Cortex of kidney (tissue), 1 donor: Measurements from ENCODE around the gene MOBP.

Source experiments
- DNase-seq: peaks from one replicate; lab custom pipeline; 2025; lab: John Stamatoyannopoulos, UW

The MOBP gene

DNA sequence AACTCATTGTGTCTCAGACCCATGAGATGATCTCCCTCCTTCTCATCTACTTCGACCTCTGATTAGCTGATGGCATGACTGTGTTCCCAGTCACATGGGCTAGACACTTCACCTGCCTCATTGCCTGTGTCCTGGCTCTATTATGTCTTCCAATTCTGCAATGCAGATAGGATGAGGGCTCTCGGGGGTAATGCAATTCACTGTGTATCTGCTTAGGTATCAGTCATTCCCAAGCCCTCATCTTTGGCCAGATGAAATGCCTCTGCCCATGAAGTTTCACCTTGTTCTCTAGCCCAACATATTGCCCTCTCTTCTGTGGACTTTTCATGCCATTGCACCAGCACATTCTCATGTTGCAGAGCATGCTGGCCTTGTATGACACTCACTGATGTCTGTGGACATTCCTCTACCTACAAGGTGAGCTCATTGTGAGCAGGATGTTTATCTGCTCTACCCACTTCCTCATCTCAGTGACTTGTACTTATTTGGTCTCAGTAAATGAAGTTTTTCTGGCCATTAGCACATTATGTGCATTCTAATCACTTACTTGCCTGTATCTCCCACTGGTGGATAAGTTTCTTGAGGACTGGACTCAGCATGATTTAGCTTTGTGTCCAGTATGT lies 32.3 kb downstream of the MOBP start:
- no peak for DNase-seq

DNA sequence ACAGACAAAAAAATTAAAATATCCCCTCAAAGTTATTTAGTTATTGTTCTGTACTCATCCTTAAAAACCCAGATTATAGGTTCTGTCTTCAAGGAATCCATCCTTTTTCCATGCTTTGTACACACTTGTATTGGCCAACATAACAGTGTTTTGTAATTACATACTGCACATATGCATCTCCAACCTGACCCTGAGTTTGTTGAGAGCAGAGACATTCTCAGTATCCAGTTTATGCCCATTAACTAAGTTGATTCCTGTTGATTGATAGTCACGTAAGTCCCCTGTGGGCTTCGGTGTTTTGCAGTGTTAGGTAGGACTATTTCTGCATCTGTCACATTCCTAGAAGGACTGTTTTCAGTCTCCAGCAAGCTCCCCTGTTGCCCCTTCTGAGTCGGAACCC lies 33.6 kb downstream of the MOBP start:
- DNase-seq, result no peak

DNA sequence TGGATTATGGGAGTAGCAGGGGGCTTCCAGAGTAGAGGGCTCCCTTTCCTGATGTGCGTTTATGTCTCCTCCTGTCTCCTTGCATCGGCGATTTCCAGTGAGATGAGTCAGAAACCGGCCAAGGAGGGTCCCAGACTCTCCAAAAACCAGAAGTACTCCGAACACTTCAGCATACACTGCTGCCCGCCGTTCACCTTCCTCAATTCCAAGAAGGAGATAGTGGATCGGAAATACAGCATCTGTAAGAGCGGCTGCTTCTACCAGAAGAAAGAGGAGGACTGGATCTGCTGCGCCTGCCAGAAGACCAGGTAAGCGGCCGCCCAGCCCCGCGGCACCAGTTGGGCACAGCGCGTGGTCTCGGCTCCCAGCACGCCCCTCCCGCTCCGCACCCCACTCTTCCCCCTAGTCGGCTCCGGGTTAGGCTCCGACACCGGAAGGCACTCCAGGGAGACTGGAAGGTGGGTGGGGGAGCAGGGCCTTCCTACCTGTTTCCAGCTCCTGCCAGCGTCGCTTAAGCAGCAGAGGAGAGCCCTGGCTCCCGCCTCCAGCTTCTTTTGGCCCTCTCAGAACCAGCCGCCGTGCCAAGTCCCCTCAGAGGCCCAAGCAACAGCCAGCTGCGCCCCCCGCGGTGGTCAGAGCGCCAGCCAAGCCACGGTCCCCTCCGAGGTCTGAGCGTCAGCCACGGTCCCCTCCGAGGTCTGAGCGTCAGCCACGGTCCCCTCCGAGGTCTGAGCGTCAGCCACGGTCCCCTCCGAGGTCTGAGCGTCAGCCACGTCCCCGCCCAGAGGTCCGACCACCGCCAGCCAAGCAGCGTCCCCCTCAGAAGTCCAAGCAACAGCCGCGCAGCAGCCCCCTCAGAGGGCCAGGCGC lies 34.7 kb downstream of the MOBP start:
- no peak for DNase-seq

DNA sequence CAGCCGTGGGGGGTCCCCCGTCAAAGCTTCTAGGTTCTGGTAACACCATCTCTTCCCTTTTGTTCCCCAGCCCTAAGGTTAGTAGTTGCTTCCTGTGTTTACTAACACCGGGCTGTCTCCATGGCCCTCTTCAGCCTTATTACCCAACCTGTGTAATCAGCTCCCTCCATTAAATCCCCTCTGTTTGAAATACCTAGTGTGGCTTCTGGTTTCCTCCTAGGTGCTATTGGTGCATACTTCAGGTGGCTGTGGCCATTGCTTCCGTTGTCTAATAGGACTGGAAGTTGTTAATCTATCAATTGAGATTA lies 35.3 kb downstream of the MOBP start:
- no peak for DNase-seq

DNA sequence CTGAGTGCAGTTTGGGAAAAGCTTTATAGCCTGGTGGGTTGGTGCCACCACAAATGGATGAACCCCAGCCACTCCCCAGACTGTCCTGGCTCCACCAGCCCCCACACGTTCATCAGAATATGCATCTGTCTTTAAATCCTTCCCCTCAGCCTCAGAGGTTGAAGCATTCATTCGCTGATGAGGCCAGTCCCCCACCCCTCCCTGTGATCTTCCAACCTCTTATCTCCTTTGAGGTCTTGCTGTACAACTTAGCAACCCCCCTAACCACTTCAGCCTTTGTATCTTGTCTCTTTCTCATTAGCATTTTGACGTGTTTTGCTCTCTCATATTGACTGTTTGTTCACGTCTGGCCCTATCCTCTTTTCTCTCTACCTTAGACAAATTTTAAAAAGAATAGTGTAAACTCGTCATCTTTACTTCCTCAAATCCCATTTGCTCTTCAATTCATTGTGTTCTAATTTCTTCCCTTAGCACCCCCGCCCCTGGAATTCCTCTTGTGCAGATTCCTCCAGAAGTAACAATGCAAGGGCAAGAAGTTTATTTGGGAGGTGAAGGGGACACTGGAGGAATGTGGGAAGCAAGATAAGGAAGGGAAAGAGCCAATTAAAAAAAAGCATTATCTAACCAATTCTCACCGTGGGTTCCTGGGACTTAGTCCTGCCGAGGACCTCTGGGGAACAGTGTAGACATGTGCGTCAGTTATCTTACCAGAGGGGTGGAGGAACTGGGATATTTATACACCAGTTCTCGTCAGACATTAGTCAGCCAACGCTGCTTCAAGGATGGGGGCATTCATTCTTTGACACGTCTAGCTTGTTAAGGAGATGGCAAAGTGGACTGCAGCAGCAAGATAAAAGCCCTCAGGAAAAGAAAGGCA lies 38.6 kb downstream of the MOBP start:
- DNase-seq, result no peak

DNA sequence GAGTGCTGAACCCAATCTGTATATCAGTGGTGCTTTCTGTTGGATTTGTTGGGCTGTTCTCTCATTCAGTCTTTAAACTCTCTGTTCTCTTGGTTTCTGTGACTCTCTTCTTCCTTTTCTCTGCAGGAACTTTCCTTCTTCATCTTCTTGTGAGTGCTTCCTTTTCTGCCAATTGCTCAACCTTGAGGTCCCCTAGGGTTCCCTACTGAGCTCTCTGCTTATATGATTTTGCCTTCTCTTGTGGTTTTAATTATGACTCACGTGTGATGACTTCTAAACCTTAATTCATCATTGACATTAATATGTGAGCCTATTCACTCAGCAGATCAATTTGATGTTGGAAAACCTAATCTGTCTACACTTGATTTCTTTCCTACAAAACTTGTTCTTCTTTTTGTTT lies 39.4 kb downstream of the MOBP start:
- no peak for DNase-seq

DNA sequence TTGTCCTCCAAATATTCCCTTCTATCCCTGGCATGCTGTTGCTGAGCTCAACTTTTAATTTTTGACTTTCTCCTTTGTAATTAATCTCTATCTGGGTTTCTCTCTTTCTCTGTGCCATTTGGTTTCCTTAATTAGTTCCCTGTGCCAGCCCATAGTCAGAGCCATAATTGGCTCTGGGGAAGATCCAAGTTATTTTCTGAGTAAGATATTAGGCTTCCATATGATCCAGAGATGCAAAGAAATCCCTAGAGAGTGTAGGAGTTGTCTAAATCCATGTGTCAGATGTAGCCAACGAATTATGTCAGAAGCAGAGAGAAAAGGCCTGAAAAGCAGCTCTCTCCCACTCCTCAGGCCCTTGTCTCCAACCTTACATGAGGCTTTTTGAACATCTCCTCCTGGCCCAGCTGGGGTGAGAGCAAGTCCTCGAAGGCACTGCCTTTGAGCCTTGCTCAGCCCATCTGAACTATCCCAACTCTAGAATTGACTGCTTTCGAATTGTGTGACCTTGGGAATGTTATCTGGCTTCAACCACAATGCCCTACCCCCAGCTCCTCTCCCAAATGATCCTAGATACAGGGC lies 46.4 kb downstream of the MOBP start:
- DNase-seq, result no peak

DNA sequence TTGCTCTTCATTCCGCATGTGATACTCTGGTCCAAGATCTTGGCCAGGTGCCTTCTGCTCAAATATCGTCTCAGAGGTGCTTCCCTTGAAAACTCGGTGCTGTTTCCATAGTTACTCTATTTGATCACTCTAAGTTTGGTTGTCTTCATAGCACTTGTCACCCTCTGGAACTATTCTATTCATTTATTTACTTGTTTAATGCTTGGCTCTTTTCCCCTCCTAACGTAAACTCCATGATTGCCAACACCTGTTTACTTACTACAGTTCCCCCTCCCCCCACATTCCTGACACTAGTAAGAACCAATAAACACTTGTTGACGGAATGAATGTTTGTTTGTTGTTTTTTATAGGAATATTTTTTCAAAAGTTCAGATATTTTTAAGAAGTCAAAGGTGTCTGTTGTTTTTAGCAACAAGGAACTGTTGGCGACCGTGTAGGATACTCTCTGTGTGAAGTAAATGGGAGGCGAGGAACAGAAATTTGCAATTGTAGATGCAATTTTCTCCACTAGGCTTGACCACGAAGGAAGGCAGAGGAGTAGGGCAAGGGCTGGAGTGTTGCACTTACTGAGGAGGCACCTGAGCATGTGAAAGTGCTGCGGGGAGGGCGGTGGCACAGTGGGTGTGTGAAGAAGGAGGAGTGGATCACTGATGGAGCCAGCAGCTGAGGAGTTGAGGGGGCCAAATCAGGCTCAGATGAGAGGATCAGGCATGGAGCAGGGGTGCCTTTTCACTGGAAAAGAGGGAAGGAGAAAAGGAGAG lies 48.4 kb downstream of the MOBP start:
- no peak for DNase-seq

DNA sequence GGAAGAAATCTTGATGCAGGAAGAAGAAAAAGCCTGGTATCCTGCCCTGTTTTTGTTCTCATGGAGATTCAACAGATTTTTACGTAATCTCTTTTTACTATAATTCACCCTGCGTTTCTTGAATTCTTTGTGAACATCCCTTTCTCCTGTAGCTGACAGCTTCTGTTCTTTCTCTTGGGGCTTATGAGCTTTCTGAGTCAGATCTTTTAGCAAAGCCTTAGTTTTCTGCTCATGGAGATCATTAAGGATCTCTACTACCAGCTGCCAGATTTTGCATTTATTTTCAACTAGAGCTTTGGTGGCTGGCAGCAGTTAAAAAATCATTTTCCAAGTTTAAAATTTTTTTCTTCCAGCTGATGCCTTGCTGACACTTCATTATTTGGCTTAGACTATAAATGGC lies 51.6 kb downstream of the MOBP start:
- DNase-seq, result no peak

DNA sequence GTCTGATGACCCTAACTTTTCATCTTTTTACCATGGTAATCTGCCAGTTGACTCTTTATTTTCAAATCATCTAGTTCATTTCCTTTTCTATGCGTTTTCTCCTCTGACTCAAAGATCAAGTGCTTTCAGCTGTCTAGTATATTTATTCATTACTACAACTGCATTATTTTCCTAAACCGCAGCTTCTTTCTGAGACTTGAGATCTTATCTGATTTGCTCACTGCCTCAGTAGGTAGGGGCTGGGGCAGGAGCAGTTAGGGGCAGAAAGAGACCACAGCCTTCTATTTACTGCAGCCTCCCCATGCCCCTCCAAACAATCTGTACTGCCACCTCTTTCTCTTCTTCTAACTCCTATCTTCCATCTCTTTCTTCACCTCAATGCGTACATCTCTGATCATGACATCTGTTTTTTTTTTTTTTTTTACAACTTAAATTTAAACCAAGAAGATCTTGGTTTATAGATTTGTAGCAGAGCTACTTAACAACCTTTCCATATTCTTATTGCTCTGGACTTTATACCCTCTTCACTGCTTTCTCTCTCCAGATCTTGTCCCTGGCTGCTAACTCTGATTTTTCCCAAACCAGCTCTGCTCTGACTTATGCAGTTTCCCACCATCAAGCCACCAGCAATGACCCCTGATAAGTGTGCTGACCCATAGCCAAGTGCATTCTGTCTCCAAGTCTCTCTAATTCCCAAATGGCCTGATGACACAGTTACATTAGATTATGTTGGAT lies 52.2 kb downstream of the MOBP start:
- no peak for DNase-seq

DNA sequence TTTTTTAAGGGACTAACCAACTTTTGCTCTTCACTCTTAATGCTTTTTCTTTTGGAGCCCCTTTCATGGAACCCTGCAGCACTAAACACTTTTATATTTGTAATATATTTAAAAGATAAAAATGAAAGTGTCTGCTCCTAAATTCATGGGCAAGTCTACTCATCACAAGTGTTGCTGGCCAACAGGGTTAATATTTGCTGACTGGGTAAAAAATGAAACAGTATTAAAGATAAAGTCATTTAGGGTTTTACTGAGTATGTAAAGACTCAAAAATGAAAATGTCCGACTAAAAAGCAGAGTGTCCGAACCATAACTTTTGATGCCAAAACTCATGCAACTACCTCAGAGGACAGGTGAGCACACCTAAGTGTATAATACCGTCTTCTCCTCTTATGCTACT lies 54.0 kb downstream of the MOBP start:
- DNase-seq, result no peak

DNA sequence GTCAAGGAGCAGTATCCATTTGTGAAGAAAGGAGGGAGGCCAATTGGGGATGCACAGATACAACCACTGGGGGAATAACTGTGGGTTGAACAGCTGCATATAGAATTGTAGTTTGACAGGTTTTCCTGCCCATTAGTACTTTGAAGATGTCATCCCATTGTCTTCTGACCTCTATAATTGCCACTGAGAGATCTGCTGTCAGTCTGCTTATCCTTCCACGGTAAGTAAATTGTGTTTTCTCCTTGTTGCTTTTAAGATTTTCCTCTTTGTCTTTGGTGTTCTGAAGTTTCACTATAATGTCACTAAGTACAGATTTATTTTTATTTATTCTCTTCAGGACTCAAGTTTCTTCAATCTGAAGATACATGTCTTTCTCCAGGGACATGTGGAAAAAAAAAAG lies 56.6 kb downstream of the MOBP start:
- DNase-seq, result no peak

DNA sequence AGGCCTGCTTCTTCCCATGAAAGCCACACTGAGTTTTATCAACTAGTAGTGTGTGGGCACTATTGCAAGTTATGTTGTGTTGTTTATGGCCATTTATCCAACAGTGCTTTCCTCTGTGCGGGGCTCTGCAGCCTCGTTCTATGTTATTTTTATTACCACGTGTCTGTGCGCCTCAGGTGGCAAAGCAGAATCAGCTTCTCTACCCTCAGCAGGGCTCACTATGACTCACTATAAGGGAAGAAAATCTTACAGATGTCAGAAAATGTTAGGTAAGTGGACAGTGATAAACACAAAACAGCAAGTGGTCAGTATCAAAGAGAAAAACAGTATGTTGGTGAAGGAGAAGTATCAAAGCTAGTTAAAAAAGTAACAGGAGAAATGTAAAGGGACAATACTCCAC lies 61.4 kb downstream of the MOBP start:
- DNase-seq, result no peak

DNA sequence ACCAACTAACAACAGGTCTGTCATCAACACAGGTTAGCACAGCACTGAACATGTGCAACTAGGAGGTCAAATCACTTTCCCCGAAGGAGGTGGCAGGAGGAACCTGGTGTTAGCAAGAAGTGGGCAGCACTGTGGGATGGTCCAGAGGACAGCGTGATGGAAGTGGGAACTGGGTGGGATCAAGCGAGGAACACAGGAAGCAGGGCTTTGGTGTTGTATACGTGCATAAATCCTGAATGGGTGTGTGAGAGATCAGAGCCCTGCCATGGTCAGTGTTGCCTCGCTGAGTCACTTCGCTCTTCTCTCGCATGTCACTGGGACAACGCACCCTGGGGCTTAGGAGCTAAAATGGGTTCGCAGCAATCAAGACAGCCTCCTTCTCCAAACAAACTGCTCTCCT lies 62.1 kb downstream of the MOBP start:
- no peak for DNase-seq

DNA sequence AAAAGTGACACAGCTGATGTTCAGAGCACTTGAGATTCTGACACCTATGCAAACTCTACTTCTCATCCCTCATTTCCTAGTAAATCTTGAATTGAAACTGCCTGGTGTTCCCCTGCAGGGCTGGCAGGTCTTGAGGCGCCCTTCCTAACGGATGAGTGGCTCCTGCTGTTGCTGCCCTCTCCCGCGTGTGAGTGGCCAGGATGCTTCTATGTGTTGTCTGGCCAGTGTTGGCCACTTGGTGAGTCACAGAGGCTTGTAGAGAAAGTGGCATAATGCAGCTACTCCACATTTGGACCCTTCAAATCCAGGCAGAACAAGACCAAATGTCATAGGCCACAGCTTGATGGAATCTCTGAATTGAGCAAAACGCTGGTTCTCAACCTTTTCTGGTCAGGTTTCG lies 63.6 kb downstream of the MOBP start:
- DNase-seq, result no peak

DNA sequence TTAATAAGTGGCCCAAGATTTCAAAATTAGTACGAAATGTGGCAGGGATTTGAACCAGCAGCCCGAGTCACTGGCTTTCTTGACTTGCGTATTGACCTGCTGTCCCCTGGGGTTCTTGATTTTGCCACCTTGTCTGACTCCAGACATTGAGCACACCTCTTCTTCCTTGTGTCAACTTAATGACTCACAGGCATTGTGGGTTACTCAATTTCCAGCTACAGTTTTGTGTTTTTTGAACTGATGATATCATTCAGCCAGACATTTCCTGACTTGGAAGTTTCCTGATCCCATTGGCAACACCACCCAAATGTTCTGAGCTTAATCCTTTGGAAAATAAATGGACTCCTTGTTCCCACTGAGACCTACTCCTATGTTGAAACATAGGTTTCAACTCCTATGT lies 64.2 kb downstream of the MOBP start:
- no peak for DNase-seq

DNA sequence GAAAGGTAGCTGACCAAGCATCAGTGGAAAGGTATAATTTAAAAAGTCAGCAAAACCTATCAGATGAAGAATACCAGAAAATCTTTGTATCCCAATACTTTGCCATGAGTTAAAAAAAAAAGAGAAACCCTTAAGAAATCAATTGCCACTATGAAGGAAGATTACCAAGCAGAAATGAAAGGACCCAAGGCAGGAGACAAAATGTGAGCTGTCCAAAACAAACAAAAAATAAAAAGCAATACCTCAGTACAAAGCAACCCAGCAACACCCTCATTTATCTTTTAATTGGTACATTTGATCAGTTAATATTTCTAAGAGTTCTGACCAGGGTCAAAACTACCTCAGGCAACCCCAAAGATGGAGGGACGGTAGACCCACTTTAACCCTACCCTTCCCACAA lies 65.3 kb downstream of the MOBP start:
- DNase-seq, result no peak

DNA sequence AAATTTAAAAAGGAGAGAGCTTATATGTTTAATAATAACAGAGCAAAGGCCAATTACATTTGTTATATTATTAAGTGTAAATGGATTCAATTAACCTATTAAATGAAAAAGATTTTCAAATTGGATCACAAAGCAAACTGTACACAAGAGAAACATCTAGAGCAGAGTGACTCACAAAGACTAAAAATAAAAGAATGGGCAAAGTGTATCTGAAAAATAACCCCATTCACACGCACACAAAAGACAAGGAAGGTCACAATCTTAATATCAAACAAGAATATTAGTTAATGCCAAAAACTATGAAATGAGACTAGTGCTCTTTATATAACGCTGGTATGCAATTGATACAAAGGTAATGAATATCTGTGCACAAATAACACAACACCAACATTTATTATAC lies 65.7 kb downstream of the MOBP start:
- no peak for DNase-seq

DNA sequence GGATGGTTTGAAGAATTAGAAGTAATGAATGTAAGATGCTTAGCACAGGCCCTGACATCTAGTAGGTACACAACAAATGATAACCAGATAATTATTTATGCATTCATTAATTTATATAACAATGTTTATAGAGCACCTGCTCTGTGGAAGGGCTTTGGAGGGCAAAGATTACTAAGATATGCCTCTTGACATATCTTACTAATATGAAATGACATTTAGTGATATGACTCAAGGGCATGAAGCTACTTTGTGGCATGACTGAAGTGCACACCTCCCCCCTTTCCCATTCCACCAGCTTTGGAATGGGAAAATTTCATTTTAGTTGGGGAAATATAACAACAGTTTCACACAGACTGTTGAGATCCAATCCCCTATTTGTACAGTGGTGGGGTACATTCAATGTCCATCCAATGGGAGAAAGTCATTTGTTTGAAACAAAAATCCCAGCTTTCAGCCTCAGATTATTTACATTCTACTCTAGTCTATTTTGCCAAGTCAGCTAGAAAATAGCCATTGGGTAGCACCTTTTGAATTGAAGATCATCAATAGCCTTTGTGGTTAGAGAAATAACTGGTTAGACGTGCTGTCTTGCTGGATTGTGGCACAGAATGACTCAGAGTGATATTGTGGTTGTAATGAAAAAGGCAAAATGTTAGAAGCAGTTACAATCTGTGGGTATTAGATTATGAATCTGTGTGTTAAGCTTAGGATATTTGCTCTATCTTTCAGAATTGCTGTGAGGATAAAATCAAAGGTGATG lies 72.9 kb downstream of the MOBP start:
- no peak for DNase-seq

DNA sequence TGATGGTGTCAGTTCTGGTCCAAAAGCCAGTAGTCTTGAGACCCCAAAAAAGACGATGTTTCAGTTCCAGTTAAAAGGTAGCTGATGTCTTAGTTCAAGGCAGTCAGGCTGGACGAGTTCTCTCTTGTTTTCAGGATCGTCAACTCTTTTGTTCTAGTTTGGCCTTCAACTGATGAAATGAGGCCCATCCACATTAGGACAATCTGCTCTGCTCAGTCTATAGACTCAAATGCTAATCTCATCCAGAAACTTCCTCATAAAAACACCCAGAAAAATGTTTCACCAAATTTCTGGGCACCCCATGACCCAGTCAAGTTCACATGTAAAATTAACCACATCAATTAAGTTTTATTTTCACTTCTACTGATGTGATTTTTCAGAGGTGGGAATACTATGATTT lies 74.0 kb downstream of the MOBP start:
- no peak for DNase-seq
